Thoracic aorta (tissue), 2 donors: Measurements from ENCODE around the gene CACNA2D1. TPM values are rescaled to one million over a fixed set of nuclear protein-coding genes. Genes with fewer than 3 reads are reported as not detected.

Experiments used
- ATAC-seq: fragments of 150-250 bp; one replicate; pipeline ENCODE4 v1.8.0; 2017; ENCODE audit warnings: low read depth; ENCODE audit not compliant: insufficient number of reproducible peaks, low FRiP score
- DNase-seq: peaks from one replicate; pipeline ENCODE4 v3.0.0-alpha.2; 2020; ENCODE audit warnings: low spot score
- H3K27ac ChIP-seq, 2 donors: fragments of 200-600 bp; sonication (generic); 1 replicate in 1 of 2; 2 replicates in 1 of 2; pipeline ENCODE4 v1.5.1; 2016; ENCODE audit warnings: mild to moderate bottlenecking in 2 of 2, moderate library complexity in 2 of 2
- H3K27me3 ChIP-seq: fragments of 200-600 bp; sonication (generic); replicated peaks from 2 replicates; pipeline ENCODE4 v1.6.0; 2016; ENCODE audit warnings: mild to moderate bottlenecking; ENCODE audit not compliant: insufficient read depth
- H3K36me3 ChIP-seq: fragments of 200-600 bp; sonication (generic); one replicate; pipeline ENCODE4 v1.5.1; 2016
- H3K4me1 ChIP-seq, 2 donors: fragments of 200-600 bp; sonication (generic); 1 replicate in 1 of 2; 2 replicates in 1 of 2; pipeline versions ENCODE4 v1.5.1 to v1.6.0; 2016; ENCODE audit warnings: low read depth in 2 of 2, mild to moderate bottlenecking in 1 of 2; ENCODE audit not compliant: control insufficient read depth in 1 of 2
- H3K4me3 ChIP-seq: fragments of 200-600 bp; sonication (generic); 2 replicates; pipeline ENCODE4 v1.5.1; 2016; ENCODE audit warnings: mild to moderate bottlenecking
- H3K9me3 ChIP-seq: fragments of 200-600 bp; sonication (generic); 2 replicates; pipeline ENCODE4 v1.5.1; 2016
- total RNA-seq, 2 donors: library from RNA; depleted of rRNA; stranded (reverse); fragments of >200 nt; gene quantifications; one replicate each; pipeline versions ENCODE4 v1.1.0 to v1.2.3, GENCODE V29; 2016
- TF ChIP-seq, protein P1 (sequence below): fragments of 200-600 bp; sonication (generic); IDR thresholded peaks from one replicate; pipeline ENCODE4 v1.5.1; 2019; ENCODE audit warnings: antibody characterized with exemption

The CACNA2D1 gene
- total RNA-seq, 2 donors from 2014 or later = 44.4 to 44.7 TPM

DNA sequence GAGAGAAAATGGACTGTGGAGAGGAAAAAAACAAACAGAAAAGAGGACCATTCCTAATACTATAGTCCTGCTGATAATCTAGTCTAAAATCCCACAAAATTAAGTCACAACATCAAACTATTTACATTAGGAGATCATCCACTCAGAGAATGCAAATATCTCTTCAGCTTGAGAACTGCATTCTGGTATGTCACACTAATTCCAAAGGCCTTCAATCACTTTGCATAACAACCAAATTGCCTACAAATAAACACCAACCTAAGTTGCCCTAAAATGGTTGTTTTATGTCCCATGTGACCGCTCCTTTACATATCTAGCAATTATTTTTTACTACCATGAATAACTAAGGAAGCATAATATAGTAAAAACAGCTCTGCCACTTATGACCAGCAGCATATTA is 264.3 kb downstream of the CACNA2D1 start:
- no peak for DNase-seq
- H3K27me3 ChIP-seq = no peaks in the 10 kb centered on the region
- no peak overlapping the region for H3K27ac ChIP-seq
- H3K4me3 ChIP-seq = no peak overlapping the region
- ATAC-seq = no peak
- TF ChIP-seq, protein P1, sequence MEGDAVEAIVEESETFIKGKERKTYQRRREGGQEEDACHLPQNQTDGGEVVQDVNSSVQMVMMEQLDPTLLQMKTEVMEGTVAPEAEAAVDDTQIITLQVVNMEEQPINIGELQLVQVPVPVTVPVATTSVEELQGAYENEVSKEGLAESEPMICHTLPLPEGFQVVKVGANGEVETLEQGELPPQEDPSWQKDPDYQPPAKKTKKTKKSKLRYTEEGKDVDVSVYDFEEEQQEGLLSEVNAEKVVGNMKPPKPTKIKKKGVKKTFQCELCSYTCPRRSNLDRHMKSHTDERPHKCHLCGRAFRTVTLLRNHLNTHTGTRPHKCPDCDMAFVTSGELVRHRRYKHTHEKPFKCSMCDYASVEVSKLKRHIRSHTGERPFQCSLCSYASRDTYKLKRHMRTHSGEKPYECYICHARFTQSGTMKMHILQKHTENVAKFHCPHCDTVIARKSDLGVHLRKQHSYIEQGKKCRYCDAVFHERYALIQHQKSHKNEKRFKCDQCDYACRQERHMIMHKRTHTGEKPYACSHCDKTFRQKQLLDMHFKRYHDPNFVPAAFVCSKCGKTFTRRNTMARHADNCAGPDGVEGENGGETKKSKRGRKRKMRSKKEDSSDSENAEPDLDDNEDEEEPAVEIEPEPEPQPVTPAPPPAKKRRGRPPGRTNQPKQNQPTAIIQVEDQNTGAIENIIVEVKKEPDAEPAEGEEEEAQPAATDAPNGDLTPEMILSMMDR = no peak
- no peaks in the 10 kb centered on the region for H3K9me3 ChIP-seq
- H3K36me3 ChIP-seq = no peaks in the 10 kb centered on the region
- no peaks in the 10 kb centered on the region for H3K4me1 ChIP-seq

DNA sequence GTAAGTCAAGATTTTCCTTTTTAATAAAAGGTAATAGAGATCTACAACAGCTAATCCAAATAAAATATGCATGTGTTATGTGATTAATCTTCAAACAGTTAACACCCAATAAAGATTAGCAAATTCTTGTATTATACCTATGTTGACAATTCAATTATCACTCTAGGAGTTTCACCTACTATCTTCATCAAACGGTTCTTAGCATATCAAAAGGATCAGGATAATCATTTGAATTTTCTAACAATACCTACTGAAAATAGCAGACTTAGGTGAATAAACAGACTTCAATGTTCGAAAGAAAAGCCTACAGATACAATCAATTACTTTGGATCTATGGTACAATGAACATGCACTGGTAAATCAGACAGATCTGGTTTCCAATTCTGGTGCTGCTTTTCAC is 268.3 kb downstream of the CACNA2D1 start:
- DNase-seq = no peak
- Histone ChIP-seq H3K9me3 (no peaks in the 10 kb centered on the region), H3K36me3 (no peaks in the 10 kb centered on the region), H3K4me3 (no peak overlapping the region), H3K4me1 (no peaks in the 10 kb centered on the region), H3K27me3 (no peaks in the 10 kb centered on the region), H3K27ac (no peak overlapping the region)
- TF ChIP-seq, protein P1 = no peak
- ATAC-seq = no peak

DNA sequence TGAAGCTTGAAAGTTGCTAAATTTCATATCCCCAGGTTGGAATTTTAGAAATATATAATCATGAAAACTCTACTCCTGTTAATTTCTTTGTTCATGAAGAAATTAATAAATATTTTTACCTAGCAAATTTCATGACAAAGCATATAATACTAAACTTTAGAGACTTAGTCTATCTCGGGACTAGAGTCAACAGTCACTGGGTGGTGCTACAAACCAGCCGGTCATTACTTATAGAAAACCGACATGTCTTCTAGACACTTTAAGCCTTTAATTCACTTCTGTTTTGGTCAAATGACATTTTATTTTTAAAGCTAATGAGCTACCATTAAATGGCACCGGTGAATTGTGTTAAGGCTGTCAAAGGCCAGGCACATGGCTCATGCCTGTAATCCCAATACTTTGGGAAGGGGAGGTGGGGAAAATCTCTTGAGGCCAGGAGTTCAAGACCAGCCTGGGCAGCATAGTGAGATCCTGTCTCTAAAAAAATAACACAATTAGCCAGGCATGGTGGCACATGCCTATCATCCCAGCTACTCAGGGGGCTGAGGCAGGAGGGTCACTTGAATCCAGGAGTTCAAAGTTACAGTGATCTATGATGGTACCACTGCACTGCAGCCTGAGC is 270.1 kb downstream of the CACNA2D1 start:
- no peak for ATAC-seq
- no peak for DNase-seq
- TF ChIP-seq, protein P1 = no peak
- Histone ChIP-seq H3K4me1 (no peaks in the 10 kb centered on the region), H3K9me3 (no peaks in the 10 kb centered on the region), H3K27me3 (no peaks in the 10 kb centered on the region), H3K36me3 (no peaks in the 10 kb centered on the region), H3K27ac (no peak overlapping the region), H3K4me3 (no peak overlapping the region)

DNA sequence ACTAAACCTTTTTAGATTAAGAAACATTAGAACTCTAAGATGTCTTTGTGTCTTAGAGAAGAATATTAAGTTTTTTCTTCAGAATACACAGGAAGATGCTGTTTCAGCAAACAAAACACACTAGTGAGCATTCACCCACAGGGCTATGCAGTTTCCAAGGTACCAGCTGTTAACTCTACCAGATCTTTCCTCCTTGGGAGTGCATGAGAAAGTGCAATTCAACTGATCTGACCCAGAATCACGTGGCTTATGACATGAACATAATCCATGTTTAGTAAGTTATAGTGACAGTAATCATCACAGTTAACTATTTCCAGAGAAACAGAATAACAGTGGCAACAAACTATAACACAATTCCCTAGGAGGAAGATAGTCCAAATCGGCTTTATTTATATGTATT is 270.7 kb downstream of the CACNA2D1 start:
- no peak for DNase-seq
- no peak overlapping the region for H3K27ac ChIP-seq
- H3K36me3 ChIP-seq = no peaks in the 10 kb centered on the region
- no peaks in the 10 kb centered on the region for H3K27me3 ChIP-seq
- H3K9me3 ChIP-seq = no peaks in the 10 kb centered on the region
- no peaks in the 10 kb centered on the region for H3K4me1 ChIP-seq
- TF ChIP-seq, protein P1 = no peak
- H3K4me3 ChIP-seq = no peak overlapping the region
- ATAC-seq = no peak

DNA sequence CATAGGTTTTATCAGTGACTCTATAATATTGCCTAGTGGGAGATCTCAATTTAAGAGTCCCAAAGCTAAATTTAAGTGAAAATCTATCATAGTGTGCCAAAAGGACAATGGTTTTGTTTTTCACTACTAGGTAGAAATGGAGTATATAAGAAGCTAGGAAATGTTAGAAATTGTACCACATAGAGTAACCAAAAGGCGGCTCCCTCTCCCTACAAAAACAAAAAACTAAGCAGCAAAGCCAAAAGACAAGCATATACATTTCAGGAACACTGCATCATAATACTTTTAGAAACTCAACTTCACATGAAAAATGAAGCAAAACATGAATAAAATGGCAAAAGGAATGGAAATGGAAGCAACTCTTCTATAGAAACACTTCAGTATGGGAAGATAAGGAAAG is 271.6 kb downstream of the CACNA2D1 start:
- H3K27me3 ChIP-seq = no peaks in the 10 kb centered on the region
- H3K9me3 ChIP-seq = no peaks in the 10 kb centered on the region
- H3K4me3 ChIP-seq = no peak overlapping the region
- no peaks in the 10 kb centered on the region for H3K4me1 ChIP-seq
- ATAC-seq (no peak), DNase-seq (no peak)
- no peak overlapping the region for H3K27ac ChIP-seq
- H3K36me3 ChIP-seq = no peaks in the 10 kb centered on the region
- TF ChIP-seq, protein P1 = no peak
